Adipocyte (in vitro differentiated cells): ENCODE data around the gene RPS21.

Experiments used
- DNase-seq: peaks from one replicate; pipeline ENCODE4 v3.0.0-alpha.2; 2015; ENCODE audit warnings: low read depth
- H3K27me3 ChIP-seq: replicated peaks from 2 replicates; pipeline ENCODE4 v1.7.0; 2013; ENCODE audit warnings: mild to moderate bottlenecking, low read length, moderate library complexity; ENCODE audit not compliant: control insufficient read depth, insufficient read depth
- H3K36me3 ChIP-seq: 2 replicates; pipeline ENCODE4 v1.7.0; 2013; ENCODE audit warnings: low read length, mild to moderate bottlenecking, moderate library complexity; ENCODE audit not compliant: control insufficient read depth, insufficient read depth, severe bottlenecking
- H3K4me1 ChIP-seq: 2 replicates; pipeline ENCODE4 v1.7.0; 2013; ENCODE audit warnings: mild to moderate bottlenecking, low read length, moderate library complexity; ENCODE audit not compliant: control insufficient read depth, insufficient read depth
- H3K4me3 ChIP-seq: 2 replicates; pipeline ENCODE4 v1.7.0; 2013; ENCODE audit warnings: mild to moderate bottlenecking, low read length, moderate library complexity
- H3K9ac ChIP-seq: 2 replicates; pipeline ENCODE4 v1.7.0; 2013; ENCODE audit warnings: mild to moderate bottlenecking, low read length, moderate library complexity
- H3K9me3 ChIP-seq: 2 replicates; pipeline ENCODE4 v1.7.0; 2013; ENCODE audit warnings: mild to moderate bottlenecking, low read length, moderate library complexity; ENCODE audit not compliant: control insufficient read depth

The RPS21 gene

DNA sequence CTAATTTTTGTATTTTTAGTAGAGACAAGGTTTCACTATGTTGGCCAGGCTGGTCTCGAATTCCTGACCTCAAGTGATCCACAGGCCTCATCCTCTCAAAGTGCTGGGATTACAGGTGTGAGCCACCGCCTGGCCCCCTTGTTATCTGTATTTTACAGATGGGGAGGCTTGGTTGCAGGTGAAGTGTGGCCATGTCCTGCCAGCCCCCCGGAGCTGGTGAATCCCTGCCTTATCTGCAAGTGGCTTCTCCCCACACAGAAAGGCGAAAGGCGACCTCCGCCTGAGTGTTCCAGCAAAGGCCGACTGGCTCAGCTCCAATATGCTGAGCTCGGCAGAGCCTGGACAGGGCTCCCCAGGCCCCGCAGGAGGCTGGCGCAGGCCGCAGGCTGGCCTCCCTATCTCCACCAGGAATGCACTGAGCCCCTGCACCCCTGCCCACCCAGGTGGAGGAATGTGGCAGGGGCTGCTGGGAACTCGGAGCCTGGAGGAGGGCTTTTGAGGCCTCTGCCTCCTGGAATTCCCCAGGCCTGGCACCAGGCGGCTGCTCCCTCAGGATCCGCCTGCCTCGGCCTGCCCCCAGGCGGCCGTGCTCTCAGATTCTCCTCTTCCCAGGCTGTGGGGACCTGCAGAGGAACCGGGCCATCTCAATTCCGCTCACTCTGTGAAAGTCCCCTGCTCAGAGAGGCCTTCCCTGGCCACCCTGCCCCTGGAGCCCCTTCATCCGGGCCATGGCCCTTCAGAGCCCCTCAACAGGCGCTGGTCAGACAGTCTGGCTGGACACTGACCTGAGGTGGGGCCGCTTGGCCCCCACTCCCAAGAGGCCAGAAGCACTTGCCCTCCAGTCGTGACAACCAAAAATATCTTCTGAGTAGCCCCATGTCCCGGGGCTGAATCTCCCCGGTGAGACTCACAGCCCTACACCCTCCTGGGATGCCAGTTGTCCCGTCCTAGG, 10.5 kb upstream of the RPS21 start:
- H3K4me1 ChIP-seq = peaks cover 25% of the 10 kb centered on the region
- H3K9me3 ChIP-seq = no peaks in the 10 kb centered on the region
- H3K9ac ChIP-seq = peak overlapping the region; percentile 56
- no peaks in the 10 kb centered on the region for H3K27me3 ChIP-seq
- DNase-seq = peak; percentile 38
- H3K4me3 ChIP-seq = no peak overlapping the region
- H3K36me3 ChIP-seq = no peaks in the 10 kb centered on the region

DNA sequence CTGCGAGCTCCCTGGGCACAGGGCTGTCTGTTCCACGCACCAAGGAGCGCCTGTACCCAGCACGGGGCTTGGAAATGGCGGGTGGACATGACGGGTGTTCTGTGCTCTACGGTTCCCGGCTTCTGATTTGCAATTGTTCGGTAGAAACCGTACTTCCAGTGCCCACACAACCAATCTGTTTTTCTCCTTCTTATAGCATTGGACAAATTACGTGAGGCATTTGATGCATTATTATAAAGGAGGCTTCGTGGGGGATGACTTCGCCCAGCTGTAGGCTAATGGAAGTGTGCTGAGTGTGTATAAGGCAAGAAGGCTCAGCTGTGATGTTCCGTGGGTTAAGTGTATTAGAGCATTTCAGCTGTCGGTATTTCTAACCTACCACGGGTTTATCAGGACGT, 9.8 kb upstream of the RPS21 start:
- Histone ChIP-seq H3K27me3 (no peaks in the 10 kb centered on the region), H3K9me3 (no peaks in the 10 kb centered on the region), H3K36me3 (peaks cover 6% of the 10 kb centered on the region), H3K9ac (peak overlapping the region; percentile 56), H3K4me1 (peaks cover 25% of the 10 kb centered on the region), H3K4me3 (no peak overlapping the region)
- DNase-seq = no peak

DNA sequence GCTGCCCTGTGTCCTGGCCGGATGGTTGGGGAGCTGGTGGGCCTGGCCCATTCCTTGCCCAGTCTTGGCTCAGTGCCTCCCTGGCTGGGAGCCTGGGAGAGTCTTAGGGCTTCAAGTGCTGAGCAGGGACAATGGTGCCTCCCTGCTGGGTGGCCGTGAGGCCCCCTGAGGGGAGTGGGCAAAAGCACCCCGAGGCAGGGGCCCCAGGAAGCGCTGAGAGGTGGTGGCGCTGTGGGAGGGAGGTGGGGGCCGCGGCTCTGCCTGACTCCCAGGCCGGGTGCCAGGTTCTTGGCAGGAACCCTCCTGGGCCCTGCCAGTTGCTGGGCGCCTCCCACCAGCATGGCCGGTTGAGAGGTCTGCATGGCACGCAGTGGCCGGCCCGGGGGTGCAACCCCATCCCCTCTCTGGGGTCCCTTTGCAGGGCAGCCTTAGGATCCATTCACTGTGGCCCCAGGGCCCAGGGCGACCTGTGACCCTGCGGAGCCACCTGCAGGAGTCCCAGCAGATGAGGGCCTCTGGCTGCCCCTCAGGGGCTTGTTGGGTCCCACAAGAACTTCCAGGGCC, 9.2 kb upstream of the RPS21 start:
- no peak for DNase-seq
- Histone ChIP-seq H3K9ac (peak overlapping the region; percentile 21), H3K27me3 (no peaks in the 10 kb centered on the region), H3K4me1 (peaks cover 25% of the 10 kb centered on the region), H3K9me3 (no peaks in the 10 kb centered on the region), H3K36me3 (peaks cover 8% of the 10 kb centered on the region), H3K4me3 (no peak overlapping the region)

DNA sequence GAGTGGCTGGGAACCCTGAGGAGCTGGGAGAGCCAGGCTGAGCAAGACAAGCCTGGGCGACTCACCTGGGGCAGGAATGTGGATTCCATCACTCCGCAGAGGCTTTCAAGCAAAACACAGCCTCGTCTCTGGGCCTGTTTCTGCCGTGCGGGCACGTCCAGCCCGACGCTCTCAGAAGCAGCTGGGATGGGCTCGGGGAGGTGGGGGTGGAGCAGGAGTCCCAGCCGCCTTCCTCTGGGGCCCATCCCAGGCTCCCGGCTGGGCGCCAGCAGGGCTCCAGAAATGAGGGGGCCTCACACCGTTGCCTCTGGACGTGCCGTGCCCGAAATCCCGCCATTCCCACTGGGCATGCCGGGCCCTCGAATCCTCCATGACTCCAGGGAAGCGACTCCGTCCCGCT, 8.7 kb upstream of the RPS21 start:
- Histone ChIP-seq H3K4me3 (no peak overlapping the region), H3K4me1 (peaks cover 25% of the 10 kb centered on the region), H3K9me3 (no peaks in the 10 kb centered on the region), H3K9ac (no peak overlapping the region), H3K27me3 (no peaks in the 10 kb centered on the region), H3K36me3 (peaks cover 8% of the 10 kb centered on the region)
- no peak for DNase-seq

DNA sequence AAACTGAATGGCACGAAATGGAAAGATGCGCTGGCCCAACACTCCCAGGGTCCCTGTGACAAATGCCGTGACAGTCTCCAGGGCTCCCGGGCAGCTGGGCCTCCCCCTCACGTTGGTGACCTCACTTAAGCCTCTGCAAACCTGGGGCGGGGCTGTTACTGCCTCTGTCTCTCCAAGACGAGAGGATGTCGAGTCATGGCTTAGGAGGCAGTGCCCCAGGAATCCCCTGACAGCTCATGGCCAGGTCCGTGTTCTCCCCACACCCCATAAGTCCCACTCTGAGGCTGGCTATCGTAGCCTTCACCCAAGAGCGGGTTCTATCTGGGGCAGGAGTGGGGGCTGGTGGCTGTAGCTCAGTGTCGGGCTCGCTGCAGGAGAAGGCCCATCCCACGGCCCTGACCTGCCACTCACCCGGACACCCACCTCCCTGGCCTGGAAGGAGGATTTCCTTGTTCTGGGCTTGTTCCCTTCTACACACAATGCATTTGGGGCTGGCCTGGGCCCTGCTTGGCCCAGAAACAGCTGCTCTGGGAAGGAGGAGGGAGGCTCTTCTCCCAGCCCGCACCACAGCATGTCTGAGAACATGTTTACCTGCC, 5.6 kb upstream of the RPS21 start:
- peaks cover 8% of the 10 kb centered on the region for H3K36me3 ChIP-seq
- no peaks in the 10 kb centered on the region for H3K9me3 ChIP-seq
- H3K4me1 ChIP-seq = peaks cover 20% of the 10 kb centered on the region
- no peak overlapping the region for H3K4me3 ChIP-seq
- H3K9ac ChIP-seq = no peak overlapping the region
- peak; percentile 42 for DNase-seq
- H3K27me3 ChIP-seq = no peaks in the 10 kb centered on the region

DNA sequence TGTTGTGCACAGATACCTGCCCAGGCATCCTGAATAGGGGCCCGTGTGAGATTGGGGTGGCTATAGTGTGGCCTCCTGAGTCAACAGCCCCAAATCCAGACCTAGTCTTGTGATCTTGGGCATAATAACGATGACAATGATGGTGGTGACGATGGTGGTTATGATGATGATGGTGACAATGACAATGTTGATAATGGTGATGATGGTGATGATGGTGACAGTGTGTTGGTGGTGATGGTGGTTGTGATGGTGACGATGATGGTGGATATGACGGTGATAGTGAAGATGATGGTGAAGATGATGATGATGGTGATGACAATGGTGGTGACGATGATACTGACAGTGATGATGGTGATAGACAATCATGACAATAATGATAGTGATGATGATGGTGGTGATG, 5.1 kb upstream of the RPS21 start:
- no peak for DNase-seq
- H3K4me1 ChIP-seq = peaks cover 14% of the 10 kb centered on the region
- no peak overlapping the region for H3K9ac ChIP-seq
- H3K9me3 ChIP-seq = no peaks in the 10 kb centered on the region
- no peak overlapping the region for H3K4me3 ChIP-seq
- peaks cover 8% of the 10 kb centered on the region for H3K36me3 ChIP-seq
- H3K27me3 ChIP-seq = no peaks in the 10 kb centered on the region

DNA sequence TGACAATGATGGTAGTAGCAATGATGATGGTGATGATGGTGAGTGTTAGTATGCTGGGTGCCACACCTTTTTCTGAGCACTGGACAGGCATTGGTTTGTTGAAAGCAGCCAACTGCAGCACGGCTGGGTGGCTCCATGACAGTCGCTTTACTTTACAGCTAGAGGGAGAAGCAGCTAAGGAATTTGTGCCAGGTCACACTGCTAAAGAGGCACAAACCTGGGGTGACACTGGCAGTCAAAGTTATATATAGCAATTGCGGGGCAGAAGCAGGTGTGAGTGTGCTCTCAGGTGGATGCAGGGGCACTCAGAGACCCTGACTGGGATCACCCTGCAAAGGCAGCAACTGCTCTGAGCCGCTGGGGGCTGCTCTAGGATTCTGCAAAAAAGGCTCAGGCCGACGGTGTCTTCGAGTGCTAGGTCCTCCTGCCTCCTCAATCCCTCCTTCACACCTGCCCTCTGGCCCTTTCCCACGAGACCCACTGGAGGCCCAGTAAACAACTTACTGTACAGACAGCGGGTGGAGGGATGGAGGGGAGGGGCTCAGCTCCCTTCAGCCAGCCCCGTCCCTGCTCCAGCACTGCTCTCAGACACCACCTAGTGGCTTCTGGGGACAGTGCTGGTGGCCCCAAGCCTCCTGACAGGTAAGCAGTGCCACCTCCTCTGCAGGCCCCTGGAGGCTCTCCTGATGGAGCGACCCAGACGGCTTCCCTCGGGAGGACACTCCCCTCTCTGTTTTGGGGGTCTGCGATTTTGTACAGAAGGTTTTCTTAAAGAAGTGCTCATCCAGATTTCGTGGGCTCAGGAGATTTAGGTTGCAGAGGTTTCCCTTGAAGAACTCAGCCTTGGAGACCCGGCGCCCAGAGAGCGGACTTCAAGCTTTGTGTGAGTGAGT, 4.4 kb upstream of the RPS21 start:
- H3K9ac ChIP-seq = no peak overlapping the region
- DNase-seq = peak; percentile 89
- H3K9me3 ChIP-seq = no peaks in the 10 kb centered on the region
- no peak overlapping the region for H3K4me3 ChIP-seq
- peaks cover 14% of the 10 kb centered on the region for H3K4me1 ChIP-seq
- H3K36me3 ChIP-seq = peaks cover 8% of the 10 kb centered on the region
- no peaks in the 10 kb centered on the region for H3K27me3 ChIP-seq

DNA sequence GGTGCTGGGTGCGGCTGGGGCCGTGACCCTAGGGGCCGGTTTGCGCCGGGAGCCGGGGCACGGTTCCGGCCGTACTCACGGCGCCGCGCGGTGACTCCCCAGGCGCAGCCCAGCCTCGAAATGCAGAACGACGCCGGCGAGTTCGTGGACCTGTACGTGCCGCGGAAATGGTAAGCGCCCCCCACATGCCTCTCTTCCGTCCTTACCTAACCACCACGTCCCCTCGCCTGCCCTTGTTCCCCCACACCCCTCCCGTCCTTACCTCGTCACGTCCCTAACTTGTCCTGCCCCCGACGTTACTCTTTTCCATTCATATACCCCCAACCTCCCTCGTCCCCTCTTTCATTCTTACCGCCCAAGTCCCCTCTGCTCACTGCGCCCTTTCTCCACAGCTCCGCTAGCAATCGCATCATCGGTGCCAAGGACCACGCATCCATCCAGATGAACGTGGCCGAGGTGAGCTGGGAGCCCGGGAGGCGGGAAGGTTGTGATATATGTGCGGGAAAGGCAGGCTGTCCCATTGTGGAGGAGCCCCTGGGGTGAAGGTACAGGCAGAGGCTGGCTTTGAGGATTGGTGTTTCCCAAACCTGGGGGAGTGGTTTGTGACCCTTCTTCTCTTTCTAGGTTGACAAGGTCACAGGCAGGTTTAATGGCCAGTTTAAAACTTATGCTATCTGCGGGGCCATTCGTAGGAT, 463 bp downstream of the RPS21 start:
- Histone ChIP-seq H3K9me3 (no peaks in the 10 kb centered on the region), H3K9ac (peak overlapping the region; percentile 95), H3K4me1 (peaks cover 15% of the 10 kb centered on the region), H3K4me3 (peak overlapping the region; percentile 92), H3K27me3 (no peaks in the 10 kb centered on the region), H3K36me3 (peaks cover 22% of the 10 kb centered on the region)
- peak; percentile 17 for DNase-seq

DNA sequence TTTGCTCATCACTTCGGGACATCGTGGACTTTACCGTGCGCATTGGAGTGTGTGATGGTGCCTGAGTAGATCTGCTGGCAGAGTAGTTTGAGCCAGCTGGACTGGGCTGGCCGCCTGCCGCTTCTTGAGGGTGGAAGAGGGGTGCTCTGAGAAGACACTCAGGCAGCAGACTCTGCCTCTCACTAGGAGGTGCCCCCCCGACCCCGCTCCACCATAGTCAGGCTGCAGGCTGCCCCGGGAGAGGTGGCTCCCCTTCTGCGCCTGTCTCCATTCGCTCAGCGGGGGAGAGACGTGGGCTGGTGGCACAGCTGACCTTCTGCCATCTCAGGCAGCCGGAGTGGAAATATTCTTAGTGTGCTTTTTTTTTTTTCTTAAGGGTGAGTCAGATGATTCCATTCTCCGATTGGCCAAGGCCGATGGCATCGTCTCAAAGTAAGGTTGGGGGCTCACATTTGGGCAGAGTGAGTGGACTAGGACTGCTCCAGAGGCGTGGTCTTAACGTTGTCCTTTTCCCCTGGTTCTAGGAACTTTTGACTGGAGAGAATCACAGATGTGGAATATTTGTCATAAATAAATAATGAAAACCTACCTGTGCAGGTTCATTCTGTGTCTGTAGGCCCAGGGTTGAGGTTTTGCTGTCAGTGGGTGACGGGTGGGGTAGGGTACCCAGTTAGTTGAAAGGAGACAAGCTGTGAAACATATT, 1.2 kb downstream of the RPS21 start:
- Histone ChIP-seq H3K9ac (peak overlapping the region; percentile 95), H3K36me3 (peaks cover 22% of the 10 kb centered on the region), H3K27me3 (no peaks in the 10 kb centered on the region), H3K9me3 (no peaks in the 10 kb centered on the region), H3K4me1 (peaks cover 15% of the 10 kb centered on the region), H3K4me3 (peak overlapping the region; percentile 92)
- peak; percentile 19 for DNase-seq
